Upper lobe of left lung (tissue), 6 donors: Measurements from ENCODE around the gene OTULIN. TPM values are rescaled to one million over a fixed set of nuclear protein-coding genes. Genes with fewer than 3 reads are reported as not detected.

Experiments
- ATAC-seq, 2 donors: fragments of 200-7000 bp; cut with Tn5 transposase; one replicate each; pipeline ENCODE4 v1.9.1; 2022; ENCODE audit warnings: mild to moderate bottlenecking in 2 of 2, moderate library complexity in 2 of 2; ENCODE audit not compliant: low FRiP score in 2 of 2
- DNase-seq, 2 donors: peaks; one replicate each; pipeline ENCODE4 v3.0.0-alpha.2; 2019 to 2020
- H3K27ac ChIP-seq, 4 donors: fragments of 200-600 bp; sonication (generic); one replicate each; pipeline ENCODE4 v1.5.1; 2016 to 2019
- H3K27me3 ChIP-seq, 4 donors: fragments of 200-600 bp; sonication (generic); one replicate each; pipeline ENCODE4 v1.5.1; 2017 to 2019
- H3K36me3 ChIP-seq, 4 donors: fragments of 200-600 bp; sonication (generic); one replicate each; pipeline ENCODE4 v1.5.1; 2016 to 2019
- H3K4me1 ChIP-seq, 4 donors: fragments of 200-600 bp; sonication (generic); one replicate each; pipeline ENCODE4 v1.5.1; 2018 to 2019
- H3K4me3 ChIP-seq, 4 donors: fragments of 200-600 bp; sonication (generic); one replicate each; pipeline ENCODE4 v1.5.1; 2017 to 2019; ENCODE audit warnings: mild to moderate bottlenecking in 2 of 4, moderate library complexity in 1 of 4
- H3K9me3 ChIP-seq, 4 donors: fragments of 200-600 bp; sonication (generic); one replicate each; pipeline ENCODE4 v1.5.1; 2018 to 2019
- CTCF ChIP-seq, 6 experiments: fragments of 450-650 bp in 4 of 6; fragments of 200-600 bp in 2 of 6; sonication (generic) in 2 of 6; IDR thresholded peaks; one replicate each; pipeline ENCODE4 v1.5.1; 2016 to 2019; ENCODE audit warnings: antibody characterized with exemption in 6 of 6
- EP300 ChIP-seq, 4 donors: sonication (generic); formaldehyde crosslinking; IDR thresholded peaks; one replicate each; pipeline ENCODE4 v1.5.1; 2017; ENCODE audit warnings: antibody characterized with exemption in 4 of 4, control low read depth in 2 of 4
- POLR2A ChIP-seq, 4 donors: fragments of 450-650 bp; IDR thresholded peaks; one replicate each; pipeline ENCODE4 v1.5.1; 2016 to 2017; ENCODE audit warnings: antibody characterized with exemption in 4 of 4, mild to moderate bottlenecking in 2 of 4
- POLR2AphosphoS5 ChIP-seq, 2 donors: sonication (generic); formaldehyde crosslinking; IDR thresholded peaks; one replicate each; pipeline ENCODE4 v1.5.1; 2017; ENCODE audit warnings: antibody characterized with exemption in 2 of 2
- WGBS, 2 donors: methylation state at CpG; one replicate each; pipeline ENCODE4 v1.1.5; 2017 to 2018; 5-methylcytosine and 5-hydroxymethylcytosine counted together
- total RNA-seq, 6 donors: library from RNA; depleted of rRNA in 4 of 6; stranded (reverse); fragments of >200 nt in 4 of 6; gene quantifications; one replicate each; pipeline versions ENCODE4 v1.1.0 to v1.2.1, GENCODE V29; 2016 to 2021
- donor health status: DM: no; HTN: no; CAD: no; lungs with moderate emphysema.
- donor health status: DM: no; HTN: yes; CAD: no; lungs with severe emphysema.

OTULIN gene
- total RNA-seq, 6 donors from 2014 or later: 31.0 to 81.1 (median 38.3) TPM

- ATAC-seq (no peak), DNase-seq (no peak)
- Histone ChIP-seq H3K36me3 (peaks cover 18 to 63% (median 25%) of the 10 kb centered on the region in 4 donors), H3K27me3 (no peaks in the 10 kb centered on the region), H3K9me3 (no peaks in the 10 kb centered on the region), H3K27ac (no peak overlapping the region), H3K4me1 (peaks cover 13 to 23% (median 17%) of the 10 kb centered on the region in 4 donors), H3K4me3 (no peak overlapping the region)
- TF ChIP-seq CTCF (IDR thresholded peaks at IDR 0.05) (no peak), POLR2AphosphoS5 (IDR thresholded peaks at IDR 0.05) (no peak), POLR2A (IDR thresholded peaks at IDR 0.05) (no peak), EP300 (IDR thresholded peaks at IDR 0.05) (no peak)
- 91 to 93% methylated on average over 1 of the region's 1 CpG for WGBS, 2 donors
Observed at GRCh38 chr5:14679595-14679994, 15.1 kb downstream of the OTULIN start.

GRCh38 chr5:14681236-14681752, 16.8 kb downstream of the OTULIN start:
- H3K4me3 ChIP-seq: no peak overlapping the region
- H3K27me3 ChIP-seq: no peaks in the 10 kb centered on the region
- DNase-seq (peak in 1 of 2 donors; percentile 25), ATAC-seq (no peak)
- no peak for TF ChIP-seq CTCF (IDR thresholded peaks at IDR 0.05)
- TF ChIP-seq POLR2AphosphoS5 (IDR thresholded peaks at IDR 0.05): no peak
- no peak for TF ChIP-seq POLR2A (IDR thresholded peaks at IDR 0.05)
- TF ChIP-seq EP300 (IDR thresholded peaks at IDR 0.05): no peak
- 93 to 96% methylated on average over 10 of the region's 10 CpGs for WGBS, 2 donors
- H3K4me1 ChIP-seq: peaks cover 4 to 9% (median 5%) of the 10 kb centered on the region in 4 donors
- H3K36me3 ChIP-seq: peaks cover 18 to 64% (median 26%) of the 10 kb centered on the region in 4 donors
- no peak overlapping the region for H3K27ac ChIP-seq
- no peaks in the 10 kb centered on the region for H3K9me3 ChIP-seq

GRCh38 chr5:14683906-14684455, 19.5 kb downstream of the OTULIN start:
- no peak overlapping the region for H3K4me3 ChIP-seq
- H3K27ac ChIP-seq: no peak overlapping the region
- H3K4me1 ChIP-seq: no peaks in the 10 kb centered on the region
- H3K27me3 ChIP-seq: no peaks in the 10 kb centered on the region
- WGBS, 2 donors: 65 to 72% methylated on average over 4 of the region's 4 CpGs
- peaks cover 16 to 84% (median 36%) of the 10 kb centered on the region in 4 donors for H3K36me3 ChIP-seq
- no peak for ATAC-seq
- no peak for TF ChIP-seq POLR2AphosphoS5 (IDR thresholded peaks at IDR 0.05)
- TF ChIP-seq CTCF (IDR thresholded peaks at IDR 0.05): no peak
- TF ChIP-seq EP300 (IDR thresholded peaks at IDR 0.05): no peak
- no peak for TF ChIP-seq POLR2A (IDR thresholded peaks at IDR 0.05)
- H3K9me3 ChIP-seq: no peaks in the 10 kb centered on the region
- no peak for DNase-seq

- H3K36me3 ChIP-seq: peaks cover 19 to 86% (median 42%) of the 10 kb centered on the region in 4 donors
- no peaks in the 10 kb centered on the region for H3K4me1 ChIP-seq
- DNase-seq: no peak
- H3K9me3 ChIP-seq: no peaks in the 10 kb centered on the region
- H3K27ac ChIP-seq: no peak overlapping the region
- 89 to 91% methylated on average over 5 of the region's 5 CpGs for WGBS, 2 donors
- no peak for TF ChIP-seq POLR2A (IDR thresholded peaks at IDR 0.05)
- no peak for ATAC-seq
- H3K4me3 ChIP-seq: no peak overlapping the region
- H3K27me3 ChIP-seq: no peaks in the 10 kb centered on the region
Observed at GRCh38 chr5:14684757-14685156, 20.2 kb downstream of the OTULIN start.

- Histone ChIP-seq H3K36me3 (peaks cover 20 to 86% (median 46%) of the 10 kb centered on the region in 4 donors), H3K4me3 (no peak overlapping the region), H3K27ac (no peak overlapping the region), H3K27me3 (no peaks in the 10 kb centered on the region), H3K9me3 (no peaks in the 10 kb centered on the region), H3K4me1 (no peaks in the 10 kb centered on the region)
- ATAC-seq (peak in 1 of 2 donors; percentile 63), DNase-seq (no peak)
- WGBS, 2 donors: 51% methylated on average over 6 of the region's 6 CpGs
- TF ChIP-seq POLR2A (IDR thresholded peaks at IDR 0.05) (no peak), EP300 (IDR thresholded peaks at IDR 0.05) (no peak), CTCF (IDR thresholded peaks at IDR 0.05) (peak in 5 of 6 experiments; percentile 41 to 57 (median 45))
Observed at GRCh38 chr5:14685757-14686156, 21.2 kb downstream of the OTULIN start.
